NCI-H1105 treated with DMSO at 0.1 percent for 48 hours (cell line): ENCODE results near the gene INSC.

Experiments used
- DNase-seq: peaks from one replicate; lab custom pipeline; 2025; lab: John Stamatoyannopoulos, UW

Gene INSC

DNA sequence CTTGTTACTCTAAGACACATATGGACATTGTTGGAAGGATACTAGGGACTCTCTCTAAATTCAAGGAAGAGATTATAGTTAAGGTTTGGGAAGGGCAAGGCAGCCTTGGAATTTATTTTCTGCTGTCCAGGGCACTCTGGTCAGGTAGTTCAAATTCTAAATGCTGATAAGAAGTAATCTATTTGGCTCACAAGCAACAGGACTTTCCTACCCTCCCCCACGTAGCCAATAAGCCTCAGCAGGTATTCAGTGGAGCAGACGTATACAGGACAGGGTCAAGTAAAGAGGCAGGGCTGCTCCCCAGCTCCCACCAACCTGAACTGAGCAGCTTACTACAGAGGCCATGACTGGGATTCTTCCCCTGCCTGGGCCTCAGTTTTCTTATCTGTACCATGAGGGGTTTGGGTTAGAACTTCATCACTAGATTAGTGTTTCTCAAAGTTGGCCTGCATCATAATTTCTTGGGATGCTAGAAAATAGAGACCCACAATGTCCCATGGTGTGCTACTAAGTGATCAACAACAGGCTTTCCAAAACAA, 6.1 kb upstream of the INSC start:
- DNase-seq, result no peak

DNA sequence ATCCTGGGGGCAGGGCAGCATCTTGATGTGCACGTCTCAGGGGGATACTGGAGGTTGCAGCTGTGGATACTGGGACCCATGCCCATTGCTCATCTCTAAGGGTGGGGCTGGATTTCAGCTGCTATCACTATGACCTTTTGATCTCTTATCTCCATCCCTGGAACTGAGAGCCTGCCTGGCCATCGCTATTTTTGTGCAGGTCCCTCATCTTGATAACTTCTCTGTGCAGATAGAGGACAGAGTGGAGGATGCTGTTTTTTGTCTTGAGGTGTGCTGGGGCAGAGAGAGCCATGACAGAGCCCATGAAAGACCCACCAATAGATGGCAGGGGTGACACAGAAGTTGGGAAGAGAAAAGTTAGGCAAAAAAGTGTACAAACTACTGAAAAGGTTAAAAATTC, 5.1 kb upstream of the INSC start:
- DNase-seq, result no peak

DNA sequence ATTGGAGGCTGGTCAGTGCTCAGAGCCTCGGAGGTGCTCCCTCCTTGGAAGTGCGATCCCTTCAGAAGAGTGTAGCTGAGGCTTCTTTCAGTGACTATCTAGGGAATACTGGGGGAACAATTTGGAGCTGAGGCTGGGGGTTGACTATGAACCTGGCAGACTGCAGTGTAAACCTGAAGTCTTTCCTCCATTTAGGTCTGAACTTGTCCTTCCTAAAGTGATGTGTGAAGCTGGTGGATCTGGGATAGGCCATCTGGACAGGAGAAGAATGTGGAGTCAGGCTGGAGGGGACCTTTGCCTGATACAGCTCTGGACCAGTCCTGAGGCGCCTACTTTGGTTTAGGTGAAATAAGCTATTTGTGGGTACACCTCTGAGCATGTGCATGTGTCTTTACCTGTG, 3.5 kb upstream of the INSC start:
- no peak for DNase-seq

DNA sequence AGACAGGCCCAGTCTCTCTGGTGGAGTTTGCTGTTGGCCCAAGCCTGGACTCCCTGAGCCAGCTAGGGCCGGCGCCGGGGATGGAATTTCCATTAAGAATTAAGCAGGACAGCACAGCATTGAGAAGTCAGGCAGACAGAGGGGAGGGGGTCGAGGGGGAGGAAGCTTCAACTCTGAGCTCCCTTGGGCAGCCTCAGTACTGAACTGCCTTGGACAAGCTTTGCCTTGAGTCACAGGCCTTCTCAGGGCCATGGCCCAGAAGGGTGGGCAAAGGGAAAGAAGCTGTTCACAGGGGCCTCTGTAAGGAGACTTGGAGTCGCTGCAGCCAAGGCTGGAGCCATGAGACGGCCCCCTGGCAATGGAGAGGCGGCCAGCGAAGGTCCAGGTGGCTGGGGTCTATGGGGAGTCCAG, 2.6 kb upstream of the INSC start:
- DNase-seq, result no peak

DNA sequence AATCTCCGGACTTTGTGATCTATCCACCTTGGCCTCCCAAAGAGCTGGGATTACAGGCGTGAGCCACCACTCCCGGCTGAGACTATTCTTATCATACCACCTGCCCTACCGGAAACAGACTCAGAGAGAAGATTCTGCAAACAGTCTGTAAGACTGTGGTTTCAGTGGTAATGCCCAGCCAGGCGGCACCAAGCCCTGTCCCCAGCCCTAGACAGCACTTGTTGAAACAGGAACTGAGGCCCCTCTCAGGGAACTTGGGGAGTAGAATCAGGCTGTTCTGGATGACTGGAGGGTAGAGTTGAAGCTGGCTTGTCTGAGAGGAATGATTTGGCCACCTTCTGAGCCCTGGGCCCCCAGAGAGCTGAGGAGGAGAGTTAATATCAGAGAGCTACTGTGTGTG, 1.3 kb upstream of the INSC start:
- no peak for DNase-seq

DNA sequence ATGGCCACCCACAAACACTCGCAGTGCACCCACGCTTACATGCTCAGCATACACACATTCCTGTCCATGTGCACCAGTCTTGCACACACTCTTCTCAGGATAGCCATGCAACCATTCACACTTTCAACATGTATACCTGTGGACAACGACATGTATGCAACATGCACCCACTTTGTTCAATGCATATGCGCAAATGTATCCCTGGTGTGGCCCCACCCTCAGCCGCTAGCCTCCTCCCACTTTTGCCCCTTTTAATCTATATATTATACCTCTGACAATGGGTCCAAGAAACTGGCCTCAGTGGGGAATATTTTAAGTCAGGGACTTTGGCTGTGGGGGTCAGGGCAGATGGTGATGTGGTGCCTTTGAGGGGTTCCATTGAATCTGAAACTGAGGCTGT, 963 bp downstream of the INSC start:
- no peak for DNase-seq

DNA sequence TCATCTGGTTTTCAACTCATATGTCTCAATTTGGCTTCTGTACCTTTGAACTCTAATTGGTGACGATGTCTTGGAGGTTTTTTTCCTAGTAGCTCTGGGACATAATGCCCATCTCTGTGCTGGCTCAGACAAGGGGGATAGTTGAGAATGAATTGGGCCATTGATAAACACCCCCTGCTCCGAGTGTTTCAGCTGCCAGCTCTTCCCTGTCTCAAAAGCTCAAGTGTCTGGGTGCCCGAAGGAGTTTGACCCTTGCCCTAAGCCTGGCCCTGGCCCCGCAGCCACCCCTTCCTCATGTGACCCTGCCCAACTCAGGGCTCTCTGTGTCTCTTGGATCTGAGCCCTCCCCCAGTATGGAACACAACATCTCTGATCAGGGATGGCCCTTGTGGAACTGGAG, 3.0 kb downstream of the INSC start:
- no peak for DNase-seq

DNA sequence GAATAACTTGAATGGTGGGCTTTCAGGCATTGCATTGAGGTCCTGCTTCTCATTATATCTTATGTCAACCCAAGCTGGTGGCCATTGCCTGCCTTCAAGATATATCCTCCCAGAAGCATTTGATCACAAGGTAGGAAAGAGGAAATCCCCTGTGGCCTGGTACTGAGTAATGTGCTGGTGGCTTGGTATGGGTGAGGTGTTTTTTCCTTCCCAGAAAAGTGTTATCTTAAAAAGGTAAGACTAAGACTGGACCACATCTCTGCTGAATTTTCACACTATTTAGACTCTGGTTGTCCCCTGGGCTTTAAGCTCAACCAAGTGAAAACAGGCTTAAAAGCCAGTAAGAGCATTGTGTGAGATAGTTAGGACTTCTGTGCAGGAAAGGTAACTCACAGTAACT, 3.7 kb downstream of the INSC start:
- no peak for DNase-seq

DNA sequence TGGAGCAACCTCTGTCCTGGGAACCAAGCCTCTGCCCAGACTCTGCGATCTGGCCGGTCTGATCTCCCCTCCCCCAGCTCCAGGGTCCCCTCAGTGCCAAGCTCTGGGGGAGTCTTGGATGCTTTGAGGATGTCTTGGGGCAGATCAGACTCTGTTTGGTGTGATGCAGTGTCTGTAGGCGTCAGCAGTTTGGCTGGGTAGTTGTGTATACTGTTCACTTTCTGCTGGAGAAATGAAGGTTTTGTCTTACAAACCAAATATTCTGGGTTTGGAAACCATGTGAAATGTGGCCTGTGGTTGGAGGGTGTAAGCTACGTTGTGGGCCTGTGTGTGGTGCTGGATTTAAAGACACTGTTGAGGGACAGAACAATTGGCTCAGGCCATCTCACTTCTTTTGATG, 4.6 kb downstream of the INSC start:
- DNase-seq, result no peak

DNA sequence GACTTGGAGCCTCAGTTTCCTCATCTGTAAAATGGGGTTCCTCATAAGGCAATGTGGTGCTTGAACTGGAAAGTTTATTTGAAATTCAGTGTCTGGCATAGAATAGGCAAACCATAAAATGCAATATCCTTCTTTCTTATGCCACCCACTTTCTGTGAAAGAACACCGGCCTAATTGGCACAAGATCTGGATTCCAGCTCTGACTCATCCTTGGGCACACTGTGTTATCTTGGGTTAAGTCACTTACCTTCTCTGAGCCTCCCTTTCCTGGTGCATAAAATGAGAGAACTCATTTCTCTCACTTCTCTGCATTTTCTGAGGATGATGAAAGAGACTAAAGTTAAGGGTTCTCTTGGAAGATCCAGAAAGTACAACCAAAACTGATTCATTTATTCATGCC, 5.1 kb downstream of the INSC start:
- no peak for DNase-seq

DNA sequence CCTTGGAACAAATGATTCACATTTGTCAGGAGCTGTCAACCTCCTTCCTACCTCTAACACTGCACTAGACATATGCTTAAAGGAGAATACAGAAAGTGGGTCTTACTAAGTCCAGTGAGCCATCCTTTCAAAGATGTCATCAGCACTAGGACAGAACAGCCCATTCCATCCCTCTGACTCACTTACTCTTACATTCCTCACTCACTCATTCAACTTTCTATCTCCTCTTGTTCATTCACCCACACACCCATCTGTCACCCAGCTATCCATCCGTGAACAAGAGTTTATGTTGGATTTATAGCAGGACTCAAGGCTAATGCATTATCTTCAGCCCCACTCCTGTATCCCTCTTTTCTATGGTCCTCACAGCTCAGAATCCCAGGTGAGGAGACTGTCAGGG, 9.1 kb downstream of the INSC start:
- no peak for DNase-seq

DNA sequence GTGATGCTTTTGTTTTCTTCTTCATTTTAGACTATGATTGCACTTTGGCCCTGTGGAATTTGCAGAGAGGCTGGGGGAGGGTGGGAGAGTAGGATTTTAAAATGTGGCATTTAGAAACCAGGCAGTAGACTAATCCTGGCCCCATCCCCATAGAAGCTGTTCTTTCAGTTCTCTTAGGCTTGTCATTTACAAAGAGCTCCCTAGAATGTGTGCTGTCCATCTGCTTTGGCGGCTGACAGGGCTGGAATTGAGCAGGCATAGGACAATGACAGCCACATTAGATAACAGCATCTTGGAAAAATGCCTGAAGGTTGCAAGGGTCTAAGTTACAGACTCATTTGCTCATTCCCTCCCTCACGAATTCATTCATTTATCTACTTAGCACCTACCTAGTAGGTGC, 9.8 kb downstream of the INSC start:
- no peak for DNase-seq

DNA sequence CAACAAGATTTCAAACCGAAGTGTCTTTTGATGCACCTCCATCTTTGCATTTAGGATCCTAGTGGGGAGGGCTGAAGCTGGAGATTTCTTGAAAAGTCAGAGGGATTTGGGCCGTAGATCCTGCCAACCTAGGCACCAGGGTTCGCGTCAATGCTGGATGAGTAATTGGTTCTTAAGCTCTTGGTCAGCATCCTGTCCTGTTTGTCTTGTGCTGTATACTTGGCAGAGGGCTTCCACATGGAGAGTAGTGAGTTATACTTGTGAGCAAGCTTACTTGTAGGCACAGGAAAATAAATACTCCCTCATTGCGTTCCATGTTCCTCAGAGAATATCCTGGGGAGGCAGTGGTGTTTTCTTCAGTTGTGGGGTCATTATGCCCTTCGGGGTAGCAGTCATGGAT, 12.6 kb downstream of the INSC start:
- DNase-seq, result no peak

DNA sequence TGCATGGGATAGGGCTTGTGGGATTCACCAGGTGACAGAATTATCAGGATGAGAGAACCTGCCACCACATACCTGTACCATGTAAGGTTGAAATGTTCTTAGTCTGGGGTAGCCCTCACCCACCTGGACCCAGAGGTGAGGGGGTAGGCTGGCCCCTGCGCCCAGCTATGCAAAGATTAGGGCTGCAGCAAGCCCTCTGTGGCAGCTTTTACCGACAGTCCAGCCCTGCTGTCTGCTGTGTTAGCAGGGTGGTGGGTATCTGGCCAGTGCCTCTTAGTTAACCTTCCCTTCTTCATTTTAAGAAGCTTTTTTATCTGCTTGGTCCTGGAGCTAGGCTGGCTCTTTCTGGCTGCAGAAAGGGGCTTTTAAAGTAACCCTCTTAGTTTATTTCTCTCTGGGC, 13.9 kb downstream of the INSC start:
- DNase-seq, result no peak

DNA sequence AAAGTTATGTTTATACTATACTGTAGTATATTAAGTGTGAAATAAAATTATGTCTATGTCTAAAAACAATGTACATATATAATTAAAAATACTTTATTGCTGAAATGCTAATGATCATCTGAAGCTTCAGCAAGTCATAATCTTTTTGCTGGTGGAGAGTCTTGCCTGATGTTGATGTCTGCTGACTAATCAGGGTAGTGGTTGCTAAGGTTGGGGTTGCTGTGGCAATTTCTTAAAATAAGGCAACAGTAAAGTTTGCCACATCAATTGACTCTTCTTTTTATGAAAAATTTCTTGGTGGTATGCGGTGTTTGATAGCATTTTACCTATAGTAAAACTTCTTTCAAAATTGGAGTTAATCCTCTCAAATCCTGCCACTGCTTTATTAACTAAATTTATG, 21.4 kb downstream of the INSC start:
- no peak for DNase-seq

DNA sequence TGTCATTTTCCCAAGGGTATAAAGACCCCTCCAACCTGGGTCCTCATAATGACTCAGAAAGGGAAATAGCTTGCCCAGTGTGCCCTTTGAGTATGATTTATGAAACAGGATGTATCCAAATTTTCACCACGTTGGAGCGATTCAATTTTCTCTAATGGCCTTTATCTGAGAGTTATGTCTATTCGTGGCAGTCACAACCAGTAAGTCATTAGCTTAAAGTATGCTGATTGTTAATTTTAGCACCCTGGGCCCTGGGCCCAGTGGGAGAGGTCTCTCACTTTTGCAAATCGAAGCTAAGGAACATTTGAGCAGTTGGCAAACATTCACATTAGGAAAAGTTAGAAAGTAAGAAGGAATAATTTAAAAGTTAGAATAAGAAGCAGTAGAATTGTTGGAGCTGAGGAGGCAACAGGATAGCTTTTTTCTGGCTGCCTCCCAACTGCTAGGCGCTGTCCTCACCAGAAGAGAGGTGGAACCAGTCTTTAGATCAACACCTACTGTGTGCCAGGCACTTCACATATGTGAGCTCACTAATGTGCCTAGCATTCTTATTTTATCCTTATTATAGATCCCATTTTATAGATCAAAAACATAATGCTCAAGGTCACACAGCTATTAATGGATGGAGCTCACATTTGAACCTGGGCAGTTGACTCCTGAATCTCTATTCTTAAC, 24.5 kb downstream of the INSC start:
- no peak for DNase-seq

DNA sequence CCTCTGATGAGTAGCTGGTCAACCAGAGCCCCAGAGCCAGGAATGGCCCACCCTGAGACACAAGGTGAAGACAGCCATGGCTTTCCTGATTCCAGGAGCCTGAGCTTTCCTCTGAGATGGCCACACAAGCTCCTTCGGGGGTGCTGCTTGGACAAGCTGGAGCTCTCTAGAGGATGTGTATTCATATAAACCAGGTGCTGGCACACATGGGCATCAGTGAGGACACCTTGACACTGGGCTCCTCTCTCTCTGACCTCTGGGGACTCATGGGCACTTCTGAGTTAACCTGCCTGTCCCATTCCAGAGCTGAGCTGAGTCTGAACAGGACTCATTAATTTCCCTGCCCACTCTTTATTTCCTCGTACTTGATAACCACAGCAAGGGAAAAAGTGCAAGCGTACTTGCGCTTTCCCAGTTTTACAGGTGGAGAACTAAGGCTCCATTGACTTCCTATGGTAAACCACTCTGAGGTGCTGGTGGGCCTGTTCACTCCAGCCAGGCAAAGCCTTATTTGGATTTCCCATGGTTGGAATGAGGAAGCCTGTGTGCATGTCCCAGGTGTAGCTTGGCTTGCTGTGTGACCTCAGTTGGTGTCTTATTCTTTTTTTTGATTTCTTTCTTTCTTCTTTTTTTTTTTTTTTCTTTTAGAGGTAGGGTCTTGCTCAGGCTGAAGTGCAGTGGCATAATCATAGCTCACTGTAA, 25.4 kb downstream of the INSC start:
- no peak for DNase-seq

DNA sequence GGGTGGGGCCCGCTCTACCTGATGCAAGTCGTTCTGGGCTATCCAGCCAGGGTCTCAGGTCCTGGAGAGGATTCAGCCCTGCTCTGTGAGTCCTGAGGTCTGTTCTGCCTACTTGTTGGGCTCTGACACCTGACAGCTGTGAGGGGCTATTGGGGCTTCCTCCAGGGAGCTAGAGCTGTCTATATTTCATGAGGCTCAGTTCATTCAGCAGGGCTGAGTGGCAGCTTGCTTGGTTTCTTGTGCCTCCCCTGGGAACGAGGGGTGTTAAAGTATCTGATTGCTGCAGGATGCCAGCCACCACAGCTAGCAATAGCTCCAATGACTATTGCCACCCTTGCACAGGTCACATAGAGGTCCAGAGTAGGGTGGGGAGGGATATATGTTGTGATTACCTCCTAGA, 26.7 kb downstream of the INSC start:
- DNase-seq, result no peak

DNA sequence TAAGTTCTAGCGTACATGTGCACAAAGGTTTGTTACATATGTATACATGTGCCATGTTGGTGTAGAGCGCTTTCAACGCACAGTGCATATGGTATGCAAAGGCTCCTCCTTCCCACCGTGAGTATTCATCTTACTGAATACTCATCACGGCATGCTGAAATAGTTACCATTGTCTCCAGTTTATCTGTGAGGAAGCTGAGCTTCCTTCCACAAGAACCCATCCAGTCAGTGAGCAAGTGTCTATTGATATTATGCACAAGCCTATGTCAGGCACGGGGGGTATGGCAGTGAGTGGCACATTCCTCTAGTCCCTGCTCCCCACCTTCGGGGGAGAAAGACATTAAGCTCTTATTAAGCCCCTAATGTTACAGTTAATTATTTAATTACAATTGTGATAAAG, 28.1 kb downstream of the INSC start:
- DNase-seq, result no peak

DNA sequence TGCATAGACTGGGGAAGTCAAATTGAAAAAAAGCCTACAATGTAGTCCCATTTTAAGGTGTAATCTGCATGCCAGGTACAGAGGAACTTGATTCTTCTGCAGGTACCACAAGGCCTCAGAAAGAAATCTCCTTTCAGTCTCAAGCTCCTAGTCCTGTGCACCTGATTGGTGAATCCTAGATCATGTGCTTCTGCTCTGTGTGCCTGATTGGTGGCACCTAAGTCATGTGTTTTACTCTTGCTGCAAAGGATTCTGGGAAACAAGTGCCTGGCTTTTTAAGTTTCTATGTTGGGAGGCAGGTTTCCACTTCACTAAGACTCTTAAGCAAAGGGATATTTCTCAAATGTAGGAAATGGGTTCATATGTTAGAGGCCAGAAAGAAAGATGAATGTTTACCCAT, 29.1 kb downstream of the INSC start:
- no peak for DNase-seq

DNA sequence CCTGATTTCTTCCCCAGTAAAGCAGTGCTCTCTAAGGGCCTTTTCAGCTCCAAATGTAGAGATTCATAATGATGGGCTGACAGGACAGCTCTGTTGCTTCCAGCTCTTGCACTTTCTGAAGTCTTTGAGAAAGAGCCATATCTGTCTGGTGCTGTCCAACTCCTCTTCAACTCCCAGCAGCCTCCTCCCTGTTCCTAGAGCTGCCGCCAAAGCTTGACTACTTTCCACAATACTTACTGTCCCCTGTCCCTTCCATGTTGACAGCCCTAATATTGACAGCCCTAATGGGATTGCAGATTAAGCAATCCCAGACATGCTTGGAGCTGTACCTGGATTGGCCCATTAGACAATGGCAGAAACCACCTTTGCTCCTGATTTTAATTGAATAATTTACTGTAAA, 29.6 kb downstream of the INSC start:
- no peak for DNase-seq

DNA sequence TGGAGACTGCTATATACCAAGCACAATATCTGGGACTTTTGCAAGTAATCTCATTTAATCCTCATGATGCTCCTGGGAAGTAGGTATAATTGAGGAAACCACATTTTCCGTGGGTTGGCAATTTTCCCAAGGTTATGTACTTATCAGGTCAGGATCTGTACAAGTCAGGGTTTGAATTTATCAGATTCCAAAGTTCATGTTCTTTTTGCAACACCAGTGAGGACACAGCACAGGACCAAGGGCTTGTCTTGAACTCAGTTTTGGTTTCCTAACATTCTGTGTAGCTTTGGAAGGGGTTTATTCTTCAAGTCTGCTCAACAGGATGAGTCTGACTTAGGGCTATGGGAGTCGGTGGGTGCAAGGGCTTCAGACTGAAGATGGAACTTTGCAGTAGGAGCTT, 30.4 kb downstream of the INSC start:
- no peak for DNase-seq

DNA sequence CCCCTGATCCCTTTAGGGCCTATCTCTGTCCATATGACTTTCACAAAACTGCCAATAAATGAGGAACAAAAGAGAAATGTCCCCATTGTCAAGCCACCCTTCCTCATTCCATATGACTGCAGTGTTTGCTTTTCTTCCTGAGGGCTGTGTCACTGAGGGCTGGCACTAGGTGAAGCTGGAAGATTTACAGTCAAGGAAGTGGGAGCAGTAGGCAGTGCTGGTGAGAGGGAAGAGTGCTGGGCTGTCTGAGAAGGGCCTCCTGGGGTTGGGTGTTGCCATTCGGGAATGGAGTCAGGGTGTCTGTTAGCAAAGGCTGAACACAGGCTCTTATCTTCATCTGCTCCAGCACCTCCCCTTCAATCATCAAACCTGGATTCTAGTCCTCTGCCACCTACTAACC, 30.9 kb downstream of the INSC start:
- no peak for DNase-seq
